HG03457 (cell line): ENCODE results near the gene DLX2.
"Not testable (repeated sequence)": the region's sequence is repeated elsewhere in the genome, so short reads cannot be mapped to it uniquely, and the experiment has no call there.

ENCODE experiments used
- ATAC-seq: cut with Tn5 transposase; IDR thresholded peaks from one replicate; pipeline ENCODE4 v1.9.1; 2021; ENCODE audit warnings: moderate number of reproducible peaks; ENCODE audit not compliant: unreplicated experiment

Gene DLX2

GRCh38 chr2:172083628-172084394 is 18.9 kb downstream of the DLX2 start:
- no peak for ATAC-seq

GRCh38 chr2:172082944-172083627 is 19.6 kb downstream of the DLX2 start:
- no peak for ATAC-seq

GRCh38 chr2:172082105-172082943 is 20.4 kb downstream of the DLX2 start:
- no peak for ATAC-seq

- ATAC-seq: no peak
Measured at GRCh38 chr2:172081221-172082022, 21.3 kb downstream of the DLX2 start.

GRCh38 chr2:172080641-172081220 is 22.0 kb downstream of the DLX2 start:
- no peak for ATAC-seq

- no peak for ATAC-seq
Measured at GRCh38 chr2:172079838-172080640, 22.7 kb downstream of the DLX2 start.

GRCh38 chr2:172079416-172079815 is 23.3 kb downstream of the DLX2 start:
- ATAC-seq: no peak

- no peak for ATAC-seq
Measured at GRCh38 chr2:172074254-172074653, 28.4 kb downstream of the DLX2 start.

GRCh38 chr2:172073518-172073917 is 29.2 kb downstream of the DLX2 start:
- ATAC-seq: no peak

GRCh38 chr2:172072706-172073105 is 30.0 kb downstream of the DLX2 start:
- ATAC-seq: no peak

- no peak for ATAC-seq
Measured at GRCh38 chr2:172072303-172072702, 30.4 kb downstream of the DLX2 start.

- ATAC-seq: no peak
Measured at GRCh38 chr2:172070936-172071335, 31.8 kb downstream of the DLX2 start.

- ATAC-seq: not testable (repeated sequence)
Measured at GRCh38 chr2:172067905-172068304, 34.8 kb downstream of the DLX2 start.

GRCh38 chr2:172066394-172066886 is 36.3 kb downstream of the DLX2 start:
- ATAC-seq: no peak

GRCh38 chr2:172065111-172065510 is 37.6 kb downstream of the DLX2 start:
- ATAC-seq: no peak

- ATAC-seq: no peak
Measured at GRCh38 chr2:172063446-172063845, 39.3 kb downstream of the DLX2 start.

- ATAC-seq: no peak
Measured at GRCh38 chr2:172062402-172063004, 40.2 kb downstream of the DLX2 start.

- not testable (repeated sequence) for ATAC-seq
Measured at GRCh38 chr2:172060118-172060517, 42.6 kb downstream of the DLX2 start.

- no peak for ATAC-seq
Measured at GRCh38 chr2:172058660-172059059, 44.0 kb downstream of the DLX2 start.
